Neural progenitor cell (in vitro differentiated cells): Measurements from ENCODE around the gene APOBEC3F. TPM values are rescaled to one million over a fixed set of nuclear protein-coding genes. Genes with fewer than 3 reads are reported as not detected.

Experiments
- DNase-seq: peaks from one replicate; pipeline ENCODE4 v3.0.0-alpha.2; 2016; ENCODE audit warnings: low spot score
- H2AFZ ChIP-seq: fragments of 200-600 bp; sonication (generic); replicated peaks from 2 replicates; pipeline ENCODE4 v1.6.1; 2016; ENCODE audit warnings: antibody characterized with exemption
- H3F3A ChIP-seq: fragments of 200-600 bp; sonication (generic); 2 replicates; pipeline ENCODE4 v1.6.1; 2016; ENCODE audit warnings: antibody characterized with exemption, low read depth
- H3K27ac ChIP-seq: fragments of 200-600 bp; sonication (generic); 2 replicates; pipeline ENCODE4 v1.5.1; 2016; ENCODE audit warnings: mild to moderate bottlenecking
- H3K27me3 ChIP-seq: fragments of 200-600 bp; sonication (generic); 2 replicates; pipeline ENCODE4 v1.6.1; 2016; ENCODE audit warnings: mild to moderate bottlenecking, moderate library complexity
- H3K36me3 ChIP-seq: fragments of 200-600 bp; sonication (generic); 2 replicates; pipeline ENCODE4 v1.5.1; 2016
- H3K4me1 ChIP-seq: fragments of 200-600 bp; sonication (generic); 2 replicates; pipeline ENCODE4 v1.6.1; 2016; ENCODE audit warnings: mixed run types
- H3K4me2 ChIP-seq: fragments of 200-600 bp; sonication (generic); 2 replicates; pipeline ENCODE4 v1.6.1; 2016
- H3K4me3 ChIP-seq: fragments of 200-600 bp; sonication (generic); 2 replicates; pipeline ENCODE4 v1.5.1; 2016
- H3K79me2 ChIP-seq: fragments of 200-600 bp; sonication (generic); 2 replicates; pipeline ENCODE4 v1.6.1; 2016; ENCODE audit warnings: low read depth
- H3K9ac ChIP-seq: fragments of 200-600 bp; sonication (generic); 2 replicates; pipeline ENCODE4 v1.6.1; 2016
- H3K9me3 ChIP-seq: fragments of 200-600 bp; sonication (generic); 2 replicates; pipeline ENCODE4 v1.5.1; 2016; ENCODE audit warnings: low read depth
- H4K20me1 ChIP-seq: fragments of 200-600 bp; sonication (generic); 2 replicates; pipeline ENCODE4 v1.6.1; 2016; ENCODE audit warnings: low read depth
- H3K27ac Mint-ChIP-seq: 3 replicates; pipeline ENCODE4 v1.8.0; 2021; ENCODE audit warnings: mixed read lengths
- H3K27me3 Mint-ChIP-seq: 2 replicates; pipeline ENCODE4 v1.8.0; 2022; ENCODE audit warnings: low read depth, mild to moderate bottlenecking, inconsistent platforms, moderate library complexity, mixed read lengths; ENCODE audit not compliant: insufficient read depth
- H3K36me3 Mint-ChIP-seq: 3 replicates; pipeline ENCODE4 v1.8.0; 2021; ENCODE audit warnings: mixed read lengths
- H3K4me1 Mint-ChIP-seq: 3 replicates; pipeline ENCODE4 v1.8.0; 2021; ENCODE audit warnings: mixed read lengths
- H3K4me3 Mint-ChIP-seq: 3 replicates; pipeline ENCODE4 v1.8.0; 2021; ENCODE audit warnings: mild to moderate bottlenecking, moderate library complexity, mixed read lengths
- H3K9me3 Mint-ChIP-seq: 3 replicates; pipeline ENCODE4 v1.8.0; 2020; ENCODE audit warnings: mixed read lengths
- EZH2 ChIP-seq: fragments of 200-600 bp; sonication (generic); IDR thresholded peaks from 2 replicates; pipeline ENCODE4 v1.6.1; 2017; ENCODE audit warnings: antibody characterized with exemption, mild to moderate bottlenecking, moderate library complexity
- EZH2phosphoT487 ChIP-seq: fragments of 200-600 bp; sonication (generic); IDR thresholded peaks from 2 replicates; pipeline ENCODE4 v1.6.1; 2017; ENCODE audit warnings: antibody characterized with exemption
- small RNA-seq: library from RNA; depleted of rRNA; stranded (forward); fragments of <200 nt; gene quantifications from one replicate; pipeline ENCODE3, GENCODE V24; 2015
- total RNA-seq: library from RNA; depleted of rRNA; stranded (reverse); fragments of >200 nt; gene quantifications from 2 replicates; pipeline ENCODE4 v1.2.3, GENCODE V29; 2015; ENCODE audit warnings: low replicate concordance
- TF ChIP-seq, protein P1 (sequence below): fragments of 200-600 bp; sonication (generic); IDR thresholded peaks from 2 replicates; pipeline ENCODE4 v1.5.1; 2017; ENCODE audit warnings: antibody characterized with exemption, mild to moderate bottlenecking

Gene APOBEC3F
- total RNA-seq, 1 donor from 2014 or later: 0.45 TPM

GRCh38 chr22:39103431-39103830, 62.8 kb downstream of the APOBEC3F start:
- Mint-ChIP-seq H3K36me3 (no peaks in the 10 kb centered on the region), H3K27me3 (peaks cover 4% of the 10 kb centered on the region), H3K27ac (no peak overlapping the region), H3K4me1 (peaks cover 5% of the 10 kb centered on the region), H3K9me3 (no peaks in the 10 kb centered on the region), H3K4me3 (no peak overlapping the region)
- Histone ChIP-seq H3K4me2 (no peak overlapping the region), H3K79me2 (no peaks in the 10 kb centered on the region), H3K36me3 (no peaks in the 10 kb centered on the region), H3K27me3 (no peaks in the 10 kb centered on the region), H2AFZ (no peak overlapping the region), H3F3A (peaks cover 6% of the 10 kb centered on the region), H3K4me3 (no peak overlapping the region), H3K9me3 (no peaks in the 10 kb centered on the region), H3K9ac (no peak overlapping the region), H4K20me1 (no peaks in the 10 kb centered on the region), H3K27ac (no peak overlapping the region), H3K4me1 (peaks cover 3% of the 10 kb centered on the region)
- TF ChIP-seq EZH2phosphoT487 (no peak), EZH2 (no peak)
- TF ChIP-seq, protein P1, sequence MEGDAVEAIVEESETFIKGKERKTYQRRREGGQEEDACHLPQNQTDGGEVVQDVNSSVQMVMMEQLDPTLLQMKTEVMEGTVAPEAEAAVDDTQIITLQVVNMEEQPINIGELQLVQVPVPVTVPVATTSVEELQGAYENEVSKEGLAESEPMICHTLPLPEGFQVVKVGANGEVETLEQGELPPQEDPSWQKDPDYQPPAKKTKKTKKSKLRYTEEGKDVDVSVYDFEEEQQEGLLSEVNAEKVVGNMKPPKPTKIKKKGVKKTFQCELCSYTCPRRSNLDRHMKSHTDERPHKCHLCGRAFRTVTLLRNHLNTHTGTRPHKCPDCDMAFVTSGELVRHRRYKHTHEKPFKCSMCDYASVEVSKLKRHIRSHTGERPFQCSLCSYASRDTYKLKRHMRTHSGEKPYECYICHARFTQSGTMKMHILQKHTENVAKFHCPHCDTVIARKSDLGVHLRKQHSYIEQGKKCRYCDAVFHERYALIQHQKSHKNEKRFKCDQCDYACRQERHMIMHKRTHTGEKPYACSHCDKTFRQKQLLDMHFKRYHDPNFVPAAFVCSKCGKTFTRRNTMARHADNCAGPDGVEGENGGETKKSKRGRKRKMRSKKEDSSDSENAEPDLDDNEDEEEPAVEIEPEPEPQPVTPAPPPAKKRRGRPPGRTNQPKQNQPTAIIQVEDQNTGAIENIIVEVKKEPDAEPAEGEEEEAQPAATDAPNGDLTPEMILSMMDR: no peak
- DNase-seq: no peak

Small RNA genes within 50 kb of the gene (small RNA-seq; reads per million reads assigned to genes)
- gene AL022318.2: not detected

Other genes with a start within 250 kb of the APOBEC3F start
- gene DNAL4, start 246.7 kb upstream of the APOBEC3F start, total RNA-seq: 10.7 and 24.3 TPM in 2 replicates
- 0.99 and 2.5 TPM in 2 replicates for gene NPTXR, start 196.8 kb upstream of the APOBEC3F start, total RNA-seq
- 14.0 and 29.7 TPM in 2 replicates for gene CBX6, start 168.6 kb upstream of the APOBEC3F start, total RNA-seq
- gene APOBEC3A, start 83.3 kb upstream of the APOBEC3F start, total RNA-seq: not detected in 2 replicates
- gene APOBEC3B, start 58.5 kb upstream of the APOBEC3F start, total RNA-seq: not detected in 2 replicates
- 3.0 and 4.6 TPM in 2 replicates for gene APOBEC3C, start 26.6 kb upstream of the APOBEC3F start, total RNA-seq
- 0.26 and 0.87 TPM in 2 replicates for gene APOBEC3D, start 19.7 kb upstream of the APOBEC3F start, total RNA-seq
- 0.30 and 0.90 TPM in 2 replicates for gene APOBEC3G, start 36.4 kb downstream of the APOBEC3F start, total RNA-seq
- gene APOBEC3H, start 56.4 kb downstream of the APOBEC3F start, total RNA-seq: 0.87 and 1.4 TPM in 2 replicates
- 0.71 and 7.7 TPM in 2 replicates for gene CBX7, start 111.8 kb downstream of the APOBEC3F start, total RNA-seq
- gene PDGFB, start 204.1 kb downstream of the APOBEC3F start, total RNA-seq: 0.15 and 0.65 TPM in 2 replicates